Measurements from ENCODE around the gene PLCG1.

The PLCG1 gene

GRCh38 chr20:41145821-41146620, 8.7 kb downstream of the PLCG1 start:
- DNase-seq (ENCODE audit: low read depth): peak; percentile 61
- TF ChIP-seq CTCF (IDR thresholded peaks at IDR 0.05; ENCODE audit: control insufficient read depth, extremely low read depth, insufficient read depth): no peak
- H3K4me3 ChIP-seq (ENCODE audit: low read depth, low read length): peak overlapping the region; percentile 5; the same call in 1 of the 2 replicates

DNA sequence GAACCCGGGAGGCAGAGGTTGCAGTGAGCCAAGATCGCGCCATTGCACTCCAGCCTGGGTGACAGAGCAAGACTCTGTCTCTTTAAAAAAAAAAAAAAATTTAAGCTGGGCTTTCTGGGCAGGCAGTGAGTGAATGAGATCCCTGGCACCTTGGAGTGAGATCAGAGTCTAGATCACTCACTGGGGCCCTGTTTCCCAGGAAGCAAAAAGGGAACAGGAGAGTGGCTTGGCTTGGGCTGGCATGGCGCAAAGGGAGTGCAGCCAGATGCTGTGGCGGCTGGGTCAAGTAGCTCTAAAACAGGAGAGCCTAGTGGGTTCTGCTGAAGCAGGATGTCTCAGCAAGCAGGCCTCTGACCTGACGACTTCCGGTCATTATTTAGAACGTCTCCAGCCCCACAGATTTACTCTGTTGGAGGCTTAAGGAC, 10.4 kb downstream of the PLCG1 start:
- no peak for TF ChIP-seq CTCF (IDR thresholded peaks at IDR 0.05; ENCODE audit: control insufficient read depth, extremely low read depth, insufficient read depth)
- H3K4me3 ChIP-seq (ENCODE audit: low read depth, low read length): no peak overlapping the region
- no peak for DNase-seq (ENCODE audit: low read depth)

DNA sequence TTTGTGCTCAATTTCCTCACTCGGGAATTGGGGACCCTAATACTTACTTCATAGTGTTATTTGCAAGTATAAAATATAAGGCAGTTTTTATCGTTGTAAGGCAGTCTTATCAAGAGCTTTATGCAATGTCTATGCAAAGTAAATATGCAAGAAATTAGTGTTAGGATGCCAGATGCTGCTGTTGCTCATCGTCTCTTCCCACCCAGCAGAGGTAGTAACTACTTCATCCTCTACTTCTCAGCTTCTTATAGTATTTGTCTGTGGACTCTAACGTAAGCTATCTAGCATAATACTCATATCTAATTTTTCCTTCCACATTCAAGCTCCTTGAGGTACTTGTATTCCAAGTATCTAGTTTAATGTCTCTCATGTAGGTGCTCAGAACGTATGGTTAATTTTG, 11.6 kb downstream of the PLCG1 start:
- no peak for TF ChIP-seq CTCF (IDR thresholded peaks at IDR 0.05; ENCODE audit: control insufficient read depth, extremely low read depth, insufficient read depth)
- no peak for DNase-seq (ENCODE audit: low read depth)
- H3K4me3 ChIP-seq (ENCODE audit: low read depth, low read length): no peak overlapping the region

- H3K4me3 ChIP-seq (ENCODE audit: low read depth, low read length): no peak overlapping the region
- no peak for TF ChIP-seq CTCF (IDR thresholded peaks at IDR 0.05; ENCODE audit: control insufficient read depth, extremely low read depth, insufficient read depth)
- DNase-seq (ENCODE audit: low read depth): no peak
These were observed 13.3 kb downstream of the PLCG1 start for GRCh38 chr20:41150664-41151063.

DNA sequence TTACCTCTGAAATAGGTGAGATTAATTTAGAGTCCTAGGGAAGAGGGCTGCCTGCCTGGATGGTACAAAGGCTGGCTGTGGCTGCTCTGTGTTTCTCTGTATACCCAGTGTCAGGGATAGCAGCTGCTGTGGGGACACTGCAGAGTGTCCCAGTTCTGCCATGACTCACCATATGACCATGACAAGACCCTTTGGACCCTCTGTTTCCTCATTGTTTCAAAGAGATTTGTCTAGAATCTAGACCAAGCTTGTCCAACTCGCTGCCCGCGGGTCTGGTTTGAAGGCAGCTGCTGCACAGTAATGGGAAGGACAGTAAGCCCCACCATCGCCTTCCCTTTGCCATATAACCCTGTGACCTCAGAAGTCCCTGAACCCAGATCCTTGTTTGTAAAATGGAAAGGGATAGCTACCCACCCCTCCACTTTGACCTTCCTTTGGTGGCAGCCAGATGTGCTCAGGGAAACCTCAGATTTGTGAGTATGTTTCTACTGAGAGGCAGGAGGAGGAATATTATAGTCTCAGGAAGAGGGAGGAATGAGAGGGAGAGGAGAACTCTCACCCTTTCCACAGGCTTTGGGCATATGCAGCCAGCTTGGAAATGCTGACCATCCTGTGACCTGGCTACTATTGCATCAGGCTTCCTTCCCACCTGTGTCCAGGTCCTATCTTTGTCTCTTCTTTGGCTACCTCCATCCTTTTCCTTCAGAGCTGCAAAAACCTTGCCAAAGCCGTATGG, 14.0 kb downstream of the PLCG1 start:
- no peak for DNase-seq (ENCODE audit: low read depth)
- H3K4me3 ChIP-seq (ENCODE audit: low read depth, low read length): no peak overlapping the region
- TF ChIP-seq CTCF (IDR thresholded peaks at IDR 0.05; ENCODE audit: control insufficient read depth, extremely low read depth, insufficient read depth): no peak

DNA sequence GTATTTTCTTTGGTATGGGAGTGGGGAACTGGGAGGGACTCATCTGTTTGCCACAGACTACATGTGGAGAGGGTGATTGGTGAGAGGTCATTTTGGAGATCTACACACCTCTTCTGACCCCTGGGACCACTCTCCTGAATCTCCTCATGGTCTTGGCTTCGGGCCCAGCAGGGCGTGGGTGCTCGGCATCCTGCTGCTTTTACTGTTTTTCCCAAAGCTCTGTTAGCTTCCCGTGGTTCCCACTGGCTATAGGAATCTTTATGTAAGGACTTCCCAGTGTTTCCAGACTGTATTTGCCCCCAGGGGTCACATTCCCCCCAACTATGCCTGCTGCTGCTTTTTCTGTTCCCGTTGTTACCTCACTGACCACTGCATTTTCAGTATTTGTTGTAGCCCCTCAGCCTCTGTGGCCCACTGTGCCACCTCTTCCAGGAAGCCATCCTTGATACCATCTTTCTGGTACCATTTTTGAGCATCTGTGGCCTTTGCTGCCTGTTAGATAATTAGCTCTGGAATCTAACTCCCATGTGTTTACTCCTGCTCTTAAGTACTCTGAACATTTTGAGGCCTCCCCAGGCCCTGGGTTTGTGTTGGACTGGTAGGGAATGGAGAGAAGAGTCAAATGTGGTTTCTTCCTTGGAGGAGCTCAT, 14.9 kb downstream of the PLCG1 start:
- TF ChIP-seq CTCF (IDR thresholded peaks at IDR 0.05; ENCODE audit: control insufficient read depth, extremely low read depth, insufficient read depth): no peak
- H3K4me3 ChIP-seq (ENCODE audit: low read depth, low read length): no peak overlapping the region
- DNase-seq (ENCODE audit: low read depth): no peak

All from LNCaP clone FGC (cell line).